ENCODE measurements around the gene CRHR2.

Gene CRHR2

GRCh38 chr7:30692438-30692837 is 10.2 kb upstream of the CRHR2 start:
- no peak overlapping the region for H3K4me3 ChIP-seq (ENCODE audit: low read depth in 1 of 2, low read length in 2 of 2)
- no peaks in the 10 kb centered on the region for H3K36me3 ChIP-seq (ENCODE audit: insufficient read depth, low read length)
- no peak overlapping the region for H3K27ac ChIP-seq (ENCODE audit: low read depth, low read length)
- H3K9ac ChIP-seq (ENCODE audit: low read length) = no peak overlapping the region
- H3K9me3 ChIP-seq (ENCODE audit: low read length) = no peaks in the 10 kb centered on the region
- no peaks in the 10 kb centered on the region for H3K4me1 ChIP-seq (ENCODE audit: insufficient read depth, low read length)
- no peaks in the 10 kb centered on the region for H3K27me3 ChIP-seq (ENCODE audit: control insufficient read depth in 1 of 2, insufficient read depth in 2 of 2, low read length in 2 of 2)

GRCh38 chr7:30690011-30690410 is 7.8 kb upstream of the CRHR2 start:
- peaks cover under 1 to 5% of the 10 kb centered on the region in 2 donors for H3K27me3 ChIP-seq (ENCODE audit: control insufficient read depth in 1 of 2, insufficient read depth in 2 of 2, low read length in 2 of 2)
- no peaks in the 10 kb centered on the region for H3K36me3 ChIP-seq (ENCODE audit: insufficient read depth, low read length)

GRCh38 chr7:30688718-30689221 is 6.5 kb upstream of the CRHR2 start:
- no peaks in the 10 kb centered on the region for H3K9me3 ChIP-seq (ENCODE audit: low read length)
- H3K36me3 ChIP-seq (ENCODE audit: insufficient read depth, low read length) = no peaks in the 10 kb centered on the region
- H3K4me1 ChIP-seq (ENCODE audit: insufficient read depth, low read length) = no peaks in the 10 kb centered on the region
- H3K27ac ChIP-seq (ENCODE audit: low read depth, low read length) = no peak overlapping the region
- no peak overlapping the region for H3K4me3 ChIP-seq (ENCODE audit: low read depth in 1 of 2, low read length in 2 of 2)
- no peak overlapping the region for H3K9ac ChIP-seq (ENCODE audit: low read length)
- H3K27me3 ChIP-seq (ENCODE audit: control insufficient read depth in 1 of 2, insufficient read depth in 2 of 2, low read length in 2 of 2) = peaks cover 4 to 10% of the 10 kb centered on the region in 2 donors

More at GRCh38 chr7:30690011-30690410, 7.8 kb upstream of the CRHR2 start:
- H3K9me3 ChIP-seq (ENCODE audit: low read length) = no peaks in the 10 kb centered on the region
- H3K4me1 ChIP-seq (ENCODE audit: insufficient read depth, low read length) = no peaks in the 10 kb centered on the region
- H3K9ac ChIP-seq (ENCODE audit: low read length) = no peak overlapping the region
- no peak overlapping the region for H3K4me3 ChIP-seq (ENCODE audit: low read depth in 1 of 2, low read length in 2 of 2)
- no peak overlapping the region for H3K27ac ChIP-seq (ENCODE audit: low read depth, low read length)

- no peak overlapping the region for H3K9ac ChIP-seq (ENCODE audit: low read length)
- H3K36me3 ChIP-seq (ENCODE audit: insufficient read depth, low read length) = no peaks in the 10 kb centered on the region
- no peak overlapping the region for H3K27ac ChIP-seq (ENCODE audit: low read depth, low read length)
- H3K4me3 ChIP-seq (ENCODE audit: low read depth in 1 of 2, low read length in 2 of 2) = no peak overlapping the region
- peaks cover 3% of the 10 kb centered on the region for H3K4me1 ChIP-seq (ENCODE audit: insufficient read depth, low read length)
- H3K27me3 ChIP-seq (ENCODE audit: control insufficient read depth in 1 of 2, insufficient read depth in 2 of 2, low read length in 2 of 2) = peaks cover 4 to 22% of the 10 kb centered on the region in 2 donors
- H3K9me3 ChIP-seq (ENCODE audit: low read length) = no peaks in the 10 kb centered on the region
These were observed 5.3 kb upstream of the CRHR2 start for GRCh38 chr7:30687604-30688003.

- H3K9ac ChIP-seq (ENCODE audit: low read length) = no peak overlapping the region
These were observed 2.1 kb upstream of the CRHR2 start for GRCh38 chr7:30684351-30684750.

GRCh38 chr7:30683816-30684215 is 1.6 kb upstream of the CRHR2 start:
- Histone ChIP-seq H3K9ac (ENCODE audit: low read length) (no peak overlapping the region), H3K4me1 (ENCODE audit: insufficient read depth, low read length) (peaks cover 13% of the 10 kb centered on the region), H3K9me3 (ENCODE audit: low read length) (no peaks in the 10 kb centered on the region), H3K4me3 (ENCODE audit: low read depth in 1 of 2, low read length in 2 of 2) (no peak overlapping the region), H3K27ac (ENCODE audit: low read depth, low read length) (no peak overlapping the region), H3K36me3 (ENCODE audit: insufficient read depth, low read length) (no peaks in the 10 kb centered on the region), H3K27me3 (ENCODE audit: control insufficient read depth in 1 of 2, insufficient read depth in 2 of 2, low read length in 2 of 2) (peaks cover 28 to 49% of the 10 kb centered on the region in 2 donors)

More at GRCh38 chr7:30684351-30684750, 2.1 kb upstream of the CRHR2 start:
- no peaks in the 10 kb centered on the region for H3K9me3 ChIP-seq (ENCODE audit: low read length)
- H3K4me1 ChIP-seq (ENCODE audit: insufficient read depth, low read length) = peaks cover 13% of the 10 kb centered on the region
- H3K4me3 ChIP-seq (ENCODE audit: low read depth in 1 of 2, low read length in 2 of 2) = no peak overlapping the region
- H3K27me3 ChIP-seq (ENCODE audit: control insufficient read depth in 1 of 2, insufficient read depth in 2 of 2, low read length in 2 of 2) = peaks cover 23 to 49% of the 10 kb centered on the region in 2 donors
- no peaks in the 10 kb centered on the region for H3K36me3 ChIP-seq (ENCODE audit: insufficient read depth, low read length)
- no peak overlapping the region for H3K27ac ChIP-seq (ENCODE audit: low read depth, low read length)

- Histone ChIP-seq H3K36me3 (ENCODE audit: insufficient read depth, low read length) (no peaks in the 10 kb centered on the region), H3K4me1 (ENCODE audit: insufficient read depth, low read length) (peaks cover 13% of the 10 kb centered on the region), H3K9ac (ENCODE audit: low read length) (no peak overlapping the region), H3K27me3 (ENCODE audit: control insufficient read depth in 1 of 2, insufficient read depth in 2 of 2, low read length in 2 of 2) (peaks cover 30 to 50% of the 10 kb centered on the region in 2 donors), H3K27ac (ENCODE audit: low read depth, low read length) (no peak overlapping the region), H3K4me3 (ENCODE audit: low read depth in 1 of 2, low read length in 2 of 2) (no peak overlapping the region), H3K9me3 (ENCODE audit: low read length) (no peaks in the 10 kb centered on the region)
These were observed 1.1 kb upstream of the CRHR2 start for GRCh38 chr7:30683306-30683705.

- Histone ChIP-seq H3K36me3 (ENCODE audit: insufficient read depth, low read length) (no peaks in the 10 kb centered on the region), H3K4me1 (ENCODE audit: insufficient read depth, low read length) (peaks cover 13% of the 10 kb centered on the region), H3K27ac (ENCODE audit: low read depth, low read length) (no peak overlapping the region), H3K4me3 (ENCODE audit: low read depth in 1 of 2, low read length in 2 of 2) (peak overlapping the region; percentile 0 to 45), H3K9ac (ENCODE audit: low read length) (no peak overlapping the region), H3K27me3 (ENCODE audit: control insufficient read depth in 1 of 2, insufficient read depth in 2 of 2, low read length in 2 of 2) (peaks cover 30 to 56% of the 10 kb centered on the region in 2 donors), H3K9me3 (ENCODE audit: low read length) (no peaks in the 10 kb centered on the region)
These were observed 443 bp downstream of the CRHR2 start for GRCh38 chr7:30681815-30682211.

GRCh38 chr7:30681331-30681797 is 892 bp downstream of the CRHR2 start:
- Histone ChIP-seq H3K36me3 (ENCODE audit: insufficient read depth, low read length) (no peaks in the 10 kb centered on the region), H3K9ac (ENCODE audit: low read length) (no peak overlapping the region), H3K4me1 (ENCODE audit: insufficient read depth, low read length) (peaks cover 13% of the 10 kb centered on the region), H3K4me3 (ENCODE audit: low read depth in 1 of 2, low read length in 2 of 2) (peak overlapping the region in 1 of 2 donors; percentile 45), H3K9me3 (ENCODE audit: low read length) (no peaks in the 10 kb centered on the region), H3K27ac (ENCODE audit: low read depth, low read length) (no peak overlapping the region), H3K27me3 (ENCODE audit: control insufficient read depth in 1 of 2, insufficient read depth in 2 of 2, low read length in 2 of 2) (peaks cover 30 to 56% of the 10 kb centered on the region in 2 donors)

GRCh38 chr7:30679664-30680063 is 2.6 kb downstream of the CRHR2 start:
- no peak overlapping the region for H3K27ac ChIP-seq (ENCODE audit: low read depth, low read length)
- no peak overlapping the region for H3K4me3 ChIP-seq (ENCODE audit: low read depth in 1 of 2, low read length in 2 of 2)
- H3K36me3 ChIP-seq (ENCODE audit: insufficient read depth, low read length) = no peaks in the 10 kb centered on the region
- peaks cover 13% of the 10 kb centered on the region for H3K4me1 ChIP-seq (ENCODE audit: insufficient read depth, low read length)
- no peaks in the 10 kb centered on the region for H3K9me3 ChIP-seq (ENCODE audit: low read length)
- H3K9ac ChIP-seq (ENCODE audit: low read length) = no peak overlapping the region
- peaks cover 26 to 56% of the 10 kb centered on the region in 2 donors for H3K27me3 ChIP-seq (ENCODE audit: control insufficient read depth in 1 of 2, insufficient read depth in 2 of 2, low read length in 2 of 2)

GRCh38 chr7:30678805-30679204 is 3.5 kb downstream of the CRHR2 start:
- no peaks in the 10 kb centered on the region for H3K36me3 ChIP-seq (ENCODE audit: insufficient read depth, low read length)
- peaks cover 13% of the 10 kb centered on the region for H3K4me1 ChIP-seq (ENCODE audit: insufficient read depth, low read length)
- no peak overlapping the region for H3K9ac ChIP-seq (ENCODE audit: low read length)
- no peak overlapping the region for H3K27ac ChIP-seq (ENCODE audit: low read depth, low read length)
- H3K4me3 ChIP-seq (ENCODE audit: low read depth in 1 of 2, low read length in 2 of 2) = no peak overlapping the region
- H3K27me3 ChIP-seq (ENCODE audit: control insufficient read depth in 1 of 2, insufficient read depth in 2 of 2, low read length in 2 of 2) = peaks cover 26 to 55% of the 10 kb centered on the region in 2 donors
- H3K9me3 ChIP-seq (ENCODE audit: low read length) = no peaks in the 10 kb centered on the region

- Histone ChIP-seq H3K4me1 (ENCODE audit: insufficient read depth, low read length) (no peaks in the 10 kb centered on the region), H3K4me3 (ENCODE audit: low read depth in 1 of 2, low read length in 2 of 2) (no peak overlapping the region), H3K9ac (ENCODE audit: low read length) (no peak overlapping the region), H3K9me3 (ENCODE audit: low read length) (no peaks in the 10 kb centered on the region), H3K27me3 (ENCODE audit: control insufficient read depth in 1 of 2, insufficient read depth in 2 of 2, low read length in 2 of 2) (peaks cover 8 to 16% of the 10 kb centered on the region in 2 donors), H3K36me3 (ENCODE audit: insufficient read depth, low read length) (no peaks in the 10 kb centered on the region), H3K27ac (ENCODE audit: low read depth, low read length) (no peak overlapping the region)
These were observed 7.4 kb downstream of the CRHR2 start for GRCh38 chr7:30674876-30675275.
